ENCODE data around the gene WDHD1.

DNA sequence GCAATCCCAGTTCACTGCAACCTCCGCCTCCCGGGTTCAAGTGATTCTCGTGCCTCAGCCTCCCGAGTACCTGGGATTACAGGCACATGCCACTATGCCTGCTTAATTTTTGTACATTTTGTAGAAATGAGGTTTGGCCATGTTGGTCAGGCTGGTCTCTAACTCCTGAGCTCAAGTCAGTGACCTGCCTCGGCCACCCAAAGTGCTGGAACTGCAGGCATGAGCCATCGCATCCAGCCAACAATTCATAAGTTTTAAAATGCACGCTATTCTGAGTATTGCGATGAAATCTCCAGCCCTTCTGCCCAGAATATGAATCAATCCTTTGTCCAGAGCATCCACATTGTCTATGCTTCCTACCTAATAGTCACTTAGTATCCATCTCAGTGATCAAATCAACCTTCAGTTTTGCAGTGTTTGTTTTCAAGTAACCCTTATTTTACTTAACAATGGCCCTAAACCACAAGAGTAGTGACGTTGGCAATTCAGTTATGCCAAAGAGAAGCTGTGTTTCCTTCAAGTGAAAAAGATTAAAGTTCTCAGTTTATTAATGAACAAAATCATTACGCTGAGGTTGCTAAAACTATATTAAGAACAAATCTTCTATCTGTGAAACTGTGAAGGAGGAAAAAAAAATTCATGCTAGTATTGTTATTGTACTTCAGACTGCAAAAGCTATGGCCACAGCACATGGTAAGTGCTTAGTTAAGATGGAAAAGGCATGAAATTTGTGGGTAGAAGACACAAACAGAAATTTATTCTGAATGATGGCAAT is 135.2 kb downstream of the WDHD1 start:
- no peak for TF ChIP-seq CTCF (IDR thresholded peaks at IDR 0.05)
- no peak for TF ChIP-seq EP300 (IDR thresholded peaks at IDR 0.05)
- no peak for TF ChIP-seq POLR2AphosphoS5 (IDR thresholded peaks at IDR 0.05)
